ENCODE measurements around the gene SORCS1. TPM values are rescaled to one million over a fixed set of nuclear protein-coding genes. Genes with fewer than 3 reads are reported as not detected.

SORCS1 gene
- total and polyA plus RNA-seq, 2 of the 8 experiments (the other 6 are each of a cell fraction or from before 2014, with no cell fraction given) = 4.1 to 4.6 TPM

DNA sequence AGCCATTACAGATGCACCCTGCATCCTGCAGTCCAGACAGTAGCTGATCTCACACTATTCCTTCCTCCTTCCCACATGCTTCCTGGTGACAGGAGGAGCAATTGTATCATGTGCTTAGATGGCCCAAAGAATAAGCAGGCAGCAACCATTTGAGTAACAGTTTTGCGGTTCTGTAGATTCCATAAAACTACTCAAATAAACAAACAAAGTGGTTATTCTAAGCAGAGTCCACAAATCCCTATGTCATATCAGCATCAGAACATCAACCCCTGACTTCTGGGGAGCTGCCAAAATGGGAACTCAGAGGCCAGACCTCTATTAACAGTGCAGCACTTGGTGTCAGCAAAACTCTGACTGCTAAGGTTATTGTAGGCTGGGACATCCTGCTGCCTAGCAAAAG, 226.0 kb downstream of the SORCS1 start:
- H3K23me2 ChIP-seq (ENCODE audit: low read depth, low read length) = no peaks in the 10 kb centered on the region
- no peak overlapping the region for H2AFZ ChIP-seq (ENCODE audit: low read length)
- no peak overlapping the region for H3K23ac ChIP-seq (ENCODE audit: insufficient read length)
- 83% methylated on average over 1 of the region's 1 CpG; no CpG with 5 or more reads in 1 of the 2 experiments for WGBS, 2 experiments (ENCODE audit: extremely low coverage in 1 of 2, insufficient coverage in 1 of 2, insufficient read length in 1 of 2, insufficient replicate concordance in 2 of 2, low coverage in 1 of 2, low lambda C conversion rate in 2 of 2, missing lambda C conversion rate in 1 of 2)
- H3K4ac ChIP-seq (replicated peaks; ENCODE audit: insufficient read length, low read depth, low read length) = no peak overlapping the region
- H3K18ac ChIP-seq (ENCODE audit: extremely low read depth, low read length) = no peak overlapping the region
- H3K4me2 ChIP-seq (ENCODE audit: insufficient read depth in 1 of 2, low read depth in 2 of 2, low read length in 2 of 2) = no peak overlapping the region
- H2BK20ac ChIP-seq (ENCODE audit: low read length) = no peak overlapping the region
- H2BK120ac ChIP-seq (replicated peaks; ENCODE audit: low read depth, low read length) = no peak overlapping the region
- no peak overlapping the region for H3K27ac ChIP-seq (ENCODE audit: low read depth, low read length)
- H4K5ac ChIP-seq (ENCODE audit: insufficient read length, low read depth, low read length) = no peak overlapping the region
- H2BK5ac ChIP-seq (ENCODE audit: low read depth, low read length) = no peak overlapping the region
- no peak overlapping the region for H4K91ac ChIP-seq (replicated peaks; ENCODE audit: insufficient read length, low read length)
- H3K9ac ChIP-seq (replicated peaks in 1 of 4; ENCODE audit: extremely low read depth in 1 of 4, low read depth in 3 of 4, low read length in 3 of 4) = no peak overlapping the region
- no peaks in the 10 kb centered on the region for H3K27me3 ChIP-seq (replicated peaks in 1 of 4; ENCODE audit: control insufficient read depth in 3 of 4, extremely low read depth in 1 of 4, insufficient read depth in 3 of 4, low read length in 3 of 4)
- H3K4me3 ChIP-seq (ENCODE audit: extremely low read depth in 1 of 4, insufficient read depth in 2 of 4, low read depth in 3 of 4, low read length in 4 of 4) = no peak overlapping the region
- no peaks in the 10 kb centered on the region for H3K9me3 ChIP-seq (ENCODE audit: insufficient read depth in 2 of 2, low read depth in 1 of 2, low read length in 1 of 2)
- H2BK15ac ChIP-seq (ENCODE audit: low read length) = no peak overlapping the region
- POLR2A ChIA-PET (ENCODE audit: partially characterized antibody) = no interaction called here
- no peak overlapping the region for H3K14ac ChIP-seq (ENCODE audit: insufficient read length)
- no peak overlapping the region for H3K56ac ChIP-seq (replicated peaks; ENCODE audit: insufficient read length, low read depth, low read length)
- no peaks in the 10 kb centered on the region for H3K79me2 ChIP-seq (ENCODE audit: control insufficient read depth in 1 of 2, insufficient read depth in 2 of 2, low read length in 2 of 2)
- H2BK12ac ChIP-seq (ENCODE audit: low read depth, low read length) = no peak overlapping the region; the same call in 1 of the 2 replicates
- CTCF ChIA-PET (ENCODE audit: partially characterized antibody) = no interaction called here
- no peak overlapping the region for H2AK5ac ChIP-seq (ENCODE audit: low read depth, low read length)
- DNase-seq (ENCODE audit: low read depth in 1 of 2, low spot score in 2 of 2) = no peak
- FAIRE-seq = no peak
- no peaks in the 10 kb centered on the region for H3K36me3 ChIP-seq (ENCODE audit: control insufficient read depth in 2 of 4, insufficient read depth in 4 of 4, low read length in 3 of 4)
- no peak overlapping the region for H4K8ac ChIP-seq (ENCODE audit: extremely low read depth, insufficient read depth, low read length)
- no peaks in the 10 kb centered on the region for H3K4me1 ChIP-seq (replicated peaks in 1 of 4; ENCODE audit: control insufficient read depth in 3 of 4, insufficient read depth in 4 of 4, low read length in 3 of 4)
- no peaks in the 10 kb centered on the region for H4K20me1 ChIP-seq (replicated peaks in 1 of 2; ENCODE audit: control insufficient read depth in 1 of 2, insufficient read depth in 2 of 2, low read length in 2 of 2)
- H3K79me1 ChIP-seq (ENCODE audit: low read depth, low read length) = no peaks in the 10 kb centered on the region
- TF ChIP-seq GTF2F1 (IDR thresholded peaks at IDR 0.05; ENCODE audit: borderline replicate concordance, low read depth, low read length) (no peak), SP1 (IDR thresholded peaks at IDR 0.05; ENCODE audit: low read depth, low read length) (no peak), SAP30 (IDR thresholded peaks at IDR 0.05; ENCODE audit: insufficient read depth, insufficient replicate concordance, low read length) (no peak), TEAD4 (IDR thresholded peaks at IDR 0.05; ENCODE audit: low read depth, low read length) (no peak), POLR2AphosphoS5 (IDR thresholded peaks at IDR 0.05; ENCODE audit: low read depth, low read length) (no peak), CHD2 (IDR thresholded peaks at IDR 0.05; ENCODE audit: low read length) (no peak)
